Spinal cord (tissue), 10 donors: ENCODE results near the gene DDI2. TPM values are rescaled to one million over a fixed set of nuclear protein-coding genes. Genes with fewer than 3 reads are reported as not detected.

ENCODE experiments used
- DNase-seq, 6 donors: peaks; one replicate each; pipeline versions ENCODE4 v3.0.0 to v3.0.0-alpha.2; 2013 to 2015; ENCODE audit warnings: low spot score in 6 of 6, low read depth in 4 of 6
- H3K27ac ChIP-seq: one replicate; pipeline ENCODE4 v1.5.1; 2013; ENCODE audit warnings: low read depth, low read length, control low read depth
- H3K27me3 ChIP-seq: one replicate; pipeline ENCODE4 v1.6.1; 2013; ENCODE audit warnings: low read length; ENCODE audit not compliant: control insufficient read depth, insufficient read depth
- H3K36me3 ChIP-seq: one replicate; pipeline ENCODE4 v1.6.1; 2013; ENCODE audit warnings: low read length; ENCODE audit not compliant: control insufficient read depth, insufficient read depth
- H3K4me1 ChIP-seq: one replicate; pipeline ENCODE4 v1.6.1; 2013; ENCODE audit warnings: low read length; ENCODE audit not compliant: control insufficient read depth, insufficient read depth
- H3K4me3 ChIP-seq: one replicate; pipeline ENCODE4 v1.5.1; 2013; ENCODE audit warnings: low read depth, low read length, control low read depth
- H3K9me3 ChIP-seq: one replicate; pipeline ENCODE4 v1.6.1; 2013; ENCODE audit warnings: low read length; ENCODE audit not compliant: control insufficient read depth, insufficient read depth
- WGBS: methylation state at CpG from one replicate; pipeline ENCODE4 v1.1.5; 2013; ENCODE audit warnings: missing lambda C conversion rate; ENCODE audit not compliant: insufficient coverage; 5-methylcytosine and 5-hydroxymethylcytosine counted together
- polyA plus RNA-seq, 2 donors: library from polyadenylated mRNA; unstranded; fragments of 120-200 nt; gene quantifications; one replicate each; pipeline ENCODE4 v1.2.1, GENCODE V29; 2013; ENCODE audit not compliant: insufficient read length in 2 of 2
- total RNA-seq, 2 donors: library from RNA; depleted of rRNA in 1 of 2; stranded (reverse); fragments of 120-200 nt in 1 of 2; fragments of >200 nt in 1 of 2; gene quantifications; one replicate each; pipeline versions ENCODE4 v1.2.3 to v1.2.4, GENCODE V29; 2013 to 2014
- donor health status: healthy.

Gene DDI2
- total and polyA plus RNA-seq, 4 donors: 9.5 to 26.6 (median 12.2) TPM

DNA sequence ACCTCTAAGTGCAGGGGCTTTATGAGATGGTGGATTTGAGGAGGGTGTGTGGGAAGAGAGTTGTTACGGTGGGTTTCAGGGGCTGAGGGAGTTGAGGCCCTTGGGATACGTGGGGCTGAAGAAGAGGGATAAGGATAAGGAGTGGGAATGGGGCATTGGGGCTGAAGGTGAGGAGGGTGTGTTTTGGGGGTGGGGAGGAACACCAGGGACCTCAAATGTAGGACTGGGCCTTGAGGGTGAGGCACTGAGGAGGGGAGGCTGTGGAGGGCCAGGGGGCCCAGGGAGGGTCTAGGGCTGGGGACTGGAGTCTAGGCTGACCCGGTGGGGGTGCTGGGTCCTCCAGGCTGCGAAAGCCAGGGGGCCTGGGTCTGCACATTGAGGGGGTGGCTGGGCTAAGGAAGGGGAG, 65.7 kb downstream of the DDI2 start:
- Histone ChIP-seq H3K27me3 (no peaks in the 10 kb centered on the region), H3K36me3 (no peaks in the 10 kb centered on the region), H3K4me1 (peaks cover 15% of the 10 kb centered on the region), H3K4me3 (no peak overlapping the region), H3K9me3 (no peaks in the 10 kb centered on the region), H3K27ac (no peak overlapping the region)
- DNase-seq: no peak
- WGBS: 95% methylated on average over 4 of the region's 4 CpGs

- Histone ChIP-seq H3K4me1 (peaks cover 15% of the 10 kb centered on the region), H3K27me3 (no peaks in the 10 kb centered on the region), H3K9me3 (no peaks in the 10 kb centered on the region), H3K4me3 (peak overlapping the region; percentile 71), H3K36me3 (no peaks in the 10 kb centered on the region), H3K27ac (peak overlapping the region; percentile 88)
- 42% methylated on average over 17 of the region's 18 CpGs for WGBS
- DNase-seq: no peak
Observed at GRCh38 chr1:15683345-15684039, 66.2 kb downstream of the DDI2 start.

- H3K36me3 ChIP-seq: peaks cover 3% of the 10 kb centered on the region
- peak within 1 kb of the TSS; percentile 88 for H3K27ac ChIP-seq
- H3K4me3 ChIP-seq: peak within 1 kb of the TSS; percentile 85
- no peaks in the 10 kb centered on the region for H3K27me3 ChIP-seq
- H3K9me3 ChIP-seq: no peaks in the 10 kb centered on the region
- WGBS: under 1% methylated on average over 52 of the region's 52 CpGs
- peaks cover 15% of the 10 kb centered on the region for H3K4me1 ChIP-seq
- peak in 2 of 6 donors; percentile 78 to 79 for DNase-seq
Observed at GRCh38 chr1:15684042-15684461, 66.8 kb downstream of the DDI2 start, which contains the start of gene PLEKHM2. PLEKHM2 (plus strand) TSS chr1:15684320; CDS start chr1:15684559, 239 bp downstream.

- Histone ChIP-seq H3K9me3 (no peaks in the 10 kb centered on the region), H3K27me3 (no peaks in the 10 kb centered on the region), H3K36me3 (peaks cover 6% of the 10 kb centered on the region), H3K4me3 (peak overlapping the region; percentile 85), H3K27ac (peak overlapping the region; percentile 80), H3K4me1 (peaks cover 15% of the 10 kb centered on the region)
- WGBS: under 1% methylated on average over 72 of the region's 72 CpGs
- DNase-seq: peak in 2 of 6 donors; percentile 45 to 60
Observed at GRCh38 chr1:15684468-15685291, 67.4 kb downstream of the DDI2 start.

- 81% methylated on average over 3 of the region's 4 CpGs for WGBS
- Histone ChIP-seq H3K27ac (peak overlapping the region; percentile 80), H3K36me3 (peaks cover 6% of the 10 kb centered on the region), H3K9me3 (no peaks in the 10 kb centered on the region), H3K27me3 (no peaks in the 10 kb centered on the region), H3K4me3 (peak overlapping the region; percentile 85), H3K4me1 (peaks cover 15% of the 10 kb centered on the region)
- DNase-seq: peak in 1 of 6 donors; percentile 11
Observed at GRCh38 chr1:15685820-15686219, 68.6 kb downstream of the DDI2 start.

DNA sequence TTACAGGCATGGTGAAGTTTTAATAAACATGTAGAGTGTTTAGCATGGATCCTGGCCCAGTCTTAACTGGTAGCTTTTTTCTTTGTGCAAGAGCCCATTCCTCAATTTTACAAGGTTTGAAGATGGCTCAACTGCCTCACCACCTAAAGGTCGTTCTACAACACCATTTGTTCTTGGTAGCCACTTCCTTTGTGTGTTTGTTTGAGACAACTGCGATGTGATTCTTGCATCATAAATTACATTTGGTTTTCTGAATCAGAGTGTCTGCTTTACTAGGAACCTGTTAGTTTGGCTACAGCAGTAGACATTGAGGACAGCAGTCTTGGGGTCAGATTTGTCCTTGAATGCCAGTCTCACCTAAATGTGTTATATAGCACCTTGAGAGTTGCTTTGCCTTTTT, 70.2 kb downstream of the DDI2 start:
- DNase-seq: no peak
- peaks cover 21% of the 10 kb centered on the region for H3K4me1 ChIP-seq
- H3K36me3 ChIP-seq: peaks cover 6% of the 10 kb centered on the region
- no peaks in the 10 kb centered on the region for H3K27me3 ChIP-seq
- H3K9me3 ChIP-seq: no peaks in the 10 kb centered on the region
- H3K27ac ChIP-seq: no peak overlapping the region
- no peak overlapping the region for H3K4me3 ChIP-seq
- no CpG with 5 or more reads among the region's 2 CpGs for whole genome bisulfite sequencing

DNA sequence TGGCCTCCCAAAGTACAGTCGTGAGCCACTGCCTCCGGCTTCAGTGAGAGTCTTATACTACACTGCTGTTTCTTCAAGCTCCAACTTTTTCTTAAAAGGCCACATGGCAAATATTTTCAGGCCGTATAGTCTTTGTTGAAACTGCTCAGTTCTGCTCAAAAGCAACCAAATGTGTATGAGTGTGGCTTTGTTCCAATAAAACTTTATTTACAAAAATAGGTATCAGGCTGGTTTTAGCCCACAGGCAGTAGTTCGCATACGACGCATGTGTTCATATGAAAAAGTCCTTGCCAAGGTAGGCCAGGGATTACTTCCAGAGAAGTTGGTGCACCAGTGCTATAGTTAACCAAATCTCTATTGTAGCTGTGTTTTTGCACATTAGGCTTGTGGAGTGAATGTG, 73.1 kb downstream of the DDI2 start:
- DNase-seq: no peak
- 100% methylated on average over 2 of the region's 6 CpGs for whole genome bisulfite sequencing
- Histone ChIP-seq H3K36me3 (peaks cover 6% of the 10 kb centered on the region), H3K27me3 (no peaks in the 10 kb centered on the region), H3K4me1 (peaks cover 6% of the 10 kb centered on the region), H3K27ac (no peak overlapping the region), H3K4me3 (no peak overlapping the region), H3K9me3 (no peaks in the 10 kb centered on the region)

- Histone ChIP-seq H3K27me3 (no peaks in the 10 kb centered on the region), H3K4me1 (peaks cover 9% of the 10 kb centered on the region), H3K4me3 (no peak overlapping the region), H3K27ac (no peak overlapping the region), H3K9me3 (no peaks in the 10 kb centered on the region), H3K36me3 (peaks cover 6% of the 10 kb centered on the region)
- WGBS: 56% methylated on average over 9 of the region's 11 CpGs
- DNase-seq: peak in 1 of 6 donors; percentile 11
Observed at GRCh38 chr1:15691434-15692032, 74.3 kb downstream of the DDI2 start.

DNA sequence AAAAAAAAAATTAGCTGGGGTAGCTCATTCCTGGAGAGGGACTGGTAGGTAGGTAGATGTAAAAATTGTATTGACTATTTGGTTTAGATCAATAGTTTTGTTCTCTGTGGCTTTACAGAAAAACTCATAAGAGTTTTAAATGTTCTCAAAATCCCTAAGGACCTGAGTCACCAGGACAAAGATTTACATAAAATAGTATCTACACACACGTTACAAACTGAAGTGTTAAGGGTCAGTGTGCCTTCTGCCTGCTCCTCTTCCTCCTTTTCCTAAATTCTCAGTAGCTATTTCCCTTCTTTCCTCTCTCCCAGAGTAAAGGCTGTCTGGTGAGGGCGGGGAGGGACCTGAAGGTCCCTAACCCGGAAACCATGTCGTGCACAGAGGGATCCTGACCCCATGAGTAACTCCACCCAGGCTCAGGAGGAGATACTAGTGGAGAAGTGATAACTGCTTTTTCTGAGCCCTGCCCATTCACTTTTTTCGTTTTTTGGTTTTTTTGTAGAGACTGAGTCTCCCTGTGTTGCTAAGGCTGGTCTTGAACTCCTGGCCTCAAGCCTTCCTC, 74.9 kb downstream of the DDI2 start:
- Histone ChIP-seq H3K27me3 (no peaks in the 10 kb centered on the region), H3K4me3 (no peak overlapping the region), H3K36me3 (peaks cover 6% of the 10 kb centered on the region), H3K9me3 (no peaks in the 10 kb centered on the region), H3K27ac (no peak overlapping the region), H3K4me1 (peaks cover 13% of the 10 kb centered on the region)
- DNase-seq: no peak
- 80% methylated on average over 2 of the region's 5 CpGs for WGBS
